WTC11 (cell line): ENCODE measurements around the gene PLA2G4A. TPM values are rescaled to one million over a fixed set of nuclear protein-coding genes. Genes with fewer than 3 reads are reported as not detected.

Experiments
- ATAC-seq: fragments of 200-7000 bp; cut with Tn5 transposase; 2 replicates; pipeline ENCODE4 v1.10.0; 2021; ENCODE audit warnings: mild to moderate bottlenecking, moderate library complexity
- CTCF ChIA-PET: fragments of 300-600 bp; sonication (Branson Sonifier 250); formaldehyde crosslinking; loops from one replicate; lab custom pipeline; 2021; ENCODE audit warnings: antibody characterized with exemption; lab: Charles Lee
- POLR2A ChIA-PET: fragments of 350-600 bp; sonication (Branson Sonifier 250); formaldehyde crosslinking; loops from one replicate; lab custom pipeline; 2021; ENCODE audit warnings: antibody characterized with exemption; lab: Charles Lee
- DNase-seq: peaks from one replicate; pipeline ENCODE4 v3.0.0; 2021; ENCODE audit warnings: low spot score
- H3K27ac Mint-ChIP-seq: 2 replicates; pipeline ENCODE4 v1.8.0; 2021; ENCODE audit warnings: mixed read lengths
- H3K27me3 Mint-ChIP-seq: 2 replicates; pipeline ENCODE4 v1.8.0; 2021; ENCODE audit warnings: low read depth, mild to moderate bottlenecking, moderate library complexity, mixed read lengths
- H3K36me3 Mint-ChIP-seq: 2 replicates; pipeline ENCODE4 v1.8.0; 2021; ENCODE audit warnings: mixed read lengths
- H3K4me1 Mint-ChIP-seq: 2 replicates; pipeline ENCODE4 v1.8.0; 2022; ENCODE audit warnings: mixed read lengths
- H3K4me3 Mint-ChIP-seq: 2 replicates; pipeline ENCODE4 v1.8.0; 2021; ENCODE audit warnings: mild to moderate bottlenecking, moderate library complexity, mixed read lengths
- H3K9me3 Mint-ChIP-seq: 2 replicates; pipeline ENCODE4 v1.8.0; 2021; ENCODE audit warnings: mixed read lengths
- AFF4 ChIP-seq: sonication (generic); formaldehyde crosslinking; IDR thresholded peaks from 2 replicates; pipeline ENCODE4 v1.8.1; 2023; ENCODE audit warnings: mild to moderate bottlenecking, missing genetic modification reagents, borderline replicate concordance
- ATF3 ChIP-seq: sonication (generic); formaldehyde crosslinking; conservative IDR thresholded peaks from 2 replicates; pipeline ENCODE4 v1.8.1; 2022; ENCODE audit warnings: mild to moderate bottlenecking, missing genetic modification reagents
- CTCF ChIP-seq: fragments of 200-600 bp; IDR thresholded peaks from 2 replicates; pipeline ENCODE4 v1.8.0; 2022; ENCODE audit warnings: antibody characterized with exemption
- ELF4 ChIP-seq: sonication (generic); formaldehyde crosslinking; IDR thresholded peaks from 2 replicates; pipeline ENCODE4 v1.8.1; 2022; ENCODE audit warnings: low read depth, mild to moderate bottlenecking, moderate library complexity, missing genetic modification reagents
- ERG ChIP-seq: fragments of 250-450 bp; sonication (Bioruptor Pico); IDR thresholded peaks from 2 replicates; pipeline ENCODE4 v1.8.0; 2021; ENCODE audit warnings: mild to moderate bottlenecking
- FOXP1 ChIP-seq: sonication (generic); formaldehyde crosslinking; IDR thresholded peaks from 2 replicates; pipeline ENCODE4 v1.8.0; 2022; ENCODE audit warnings: missing genetic modification reagents, mild to moderate bottlenecking, moderate library complexity, borderline replicate concordance
- GTF2I ChIP-seq: fragments of 250-450 bp; sonication (Bioruptor Pico); conservative IDR thresholded peaks from 2 replicates; pipeline ENCODE4 v1.4.0; 2021; ENCODE audit warnings: mild to moderate bottlenecking
- HMGXB4 ChIP-seq: sonication (generic); formaldehyde crosslinking; IDR thresholded peaks from 2 replicates; pipeline ENCODE4 v1.8.1; 2023; ENCODE audit warnings: mild to moderate bottlenecking, moderate library complexity, missing genetic modification reagents
- JUN ChIP-seq: sonication (generic); formaldehyde crosslinking; IDR thresholded peaks from 2 replicates; pipeline ENCODE4 v1.8.0; 2023; ENCODE audit warnings: mild to moderate bottlenecking, missing genetic modification reagents
- KAT7 ChIP-seq: sonication (generic); formaldehyde crosslinking; IDR thresholded peaks from 2 replicates; pipeline ENCODE4 v1.8.1; 2023; ENCODE audit warnings: missing genetic modification reagents, mild to moderate bottlenecking, borderline replicate concordance
- MAX ChIP-seq: sonication (generic); formaldehyde crosslinking; IDR thresholded peaks from 2 replicates; pipeline ENCODE4 v1.8.0; 2022; ENCODE audit warnings: mild to moderate bottlenecking, missing genetic modification reagents
- MXD4 ChIP-seq: fragments of 250-450 bp; sonication (Bioruptor Pico); IDR thresholded peaks from 2 replicates; pipeline ENCODE4 v1.8.0; 2021; ENCODE audit warnings: mild to moderate bottlenecking, moderate library complexity, borderline replicate concordance
- MYBL2 ChIP-seq: sonication (generic); formaldehyde crosslinking; IDR thresholded peaks from 2 replicates; pipeline ENCODE4 v1.8.1; 2023; ENCODE audit warnings: mild to moderate bottlenecking, moderate library complexity, missing genetic modification reagents
- RELA ChIP-seq: sonication (generic); formaldehyde crosslinking; IDR thresholded peaks from 2 replicates; pipeline ENCODE4 v1.8.1; 2022; ENCODE audit warnings: missing genetic modification reagents, mild to moderate bottlenecking, borderline replicate concordance
- SMAD3 ChIP-seq: sonication (generic); formaldehyde crosslinking; IDR thresholded peaks from 2 replicates; pipeline ENCODE4 v1.8.0; 2022; ENCODE audit warnings: missing genetic modification reagents, mild to moderate bottlenecking, borderline replicate concordance
- TEAD1 ChIP-seq: sonication (generic); formaldehyde crosslinking; IDR thresholded peaks from 2 replicates; pipeline ENCODE4 v1.8.0; 2022; ENCODE audit warnings: mild to moderate bottlenecking, missing genetic modification reagents
- ZBTB21 ChIP-seq: sonication (generic); formaldehyde crosslinking; IDR thresholded peaks from 2 replicates; pipeline ENCODE4 v1.8.1; 2023; ENCODE audit warnings: mild to moderate bottlenecking, missing genetic modification reagents, borderline replicate concordance
- ZMAT4 ChIP-seq: fragments of 250-450 bp; sonication (Bioruptor Pico); IDR thresholded peaks from 2 replicates; pipeline ENCODE4 v1.9.0; 2021; ENCODE audit warnings: mild to moderate bottlenecking
- ZNF219 ChIP-seq: sonication (generic); formaldehyde crosslinking; IDR thresholded peaks from 2 replicates; pipeline ENCODE4 v1.8.0; 2023; ENCODE audit warnings: missing genetic modification reagents, mild to moderate bottlenecking, borderline replicate concordance
- ZNF512 ChIP-seq: sonication (generic); formaldehyde crosslinking; IDR thresholded peaks from 2 replicates; pipeline ENCODE4 v1.8.1; 2022; ENCODE audit warnings: missing genetic modification reagents, borderline replicate concordance
- total RNA-seq: library from RNA; stranded (reverse); gene quantifications from 3 replicates; pipeline ENCODE4 v1.2.3, GENCODE V29; 2021

PLA2G4A gene
- total RNA-seq, 1 experiment from 2014 or later, result 1.3 TPM

GRCh38 chr1:186871784-186872183, 43.0 kb downstream of the PLA2G4A start:
- ATAC-seq (peak; percentile 89), DNase-seq (no peak)
- Mint-ChIP-seq H3K9me3 (no peaks in the 10 kb centered on the region), H3K4me1 (peaks cover 49% of the 10 kb centered on the region), H3K4me3 (no peak overlapping the region), H3K27ac (peak overlapping the region; percentile 82), H3K36me3 (no peaks in the 10 kb centered on the region), H3K27me3 (no peaks in the 10 kb centered on the region)
- POLR2A ChIA-PET, result no interaction called here
- TF ChIP-seq JUN, result no peak
- TF ChIP-seq ZNF512, result no peak
- TF ChIP-seq ERG (CRISPR knock-in tag), result no peak
- TF ChIP-seq CTCF, result no peak
- no peak for TF ChIP-seq TEAD1 (CRISPR knock-in tag)
- TF ChIP-seq ZBTB21, result no peak
- no peak for TF ChIP-seq HMGXB4
- TF ChIP-seq SMAD3 (CRISPR knock-in tag), result no peak
- TF ChIP-seq ELF4 (CRISPR knock-in tag), result no peak
- TF ChIP-seq MYBL2 (CRISPR knock-in tag), result no peak
- no peak for TF ChIP-seq ZNF219 (CRISPR knock-in tag)
- TF ChIP-seq FOXP1 (CRISPR knock-in tag), result no peak
- CTCF ChIA-PET, result interaction anchor here (1.1 to 1.2 kb wide), 2 partner anchors 11 to 46 kb away, joined by 3 to 4 read pairs; no protein-coding TSS in a partner anchor

- CTCF ChIA-PET, result interaction anchor here (1.1 to 1.2 kb wide), 2 partner anchors 11 to 45 kb away, joined by 3 to 4 read pairs; no protein-coding TSS in a partner anchor
- ATAC-seq, result no peak; the same call in 1 of the 2 replicates
- POLR2A ChIA-PET, result no interaction called here
- Mint-ChIP-seq H3K36me3 (no peaks in the 10 kb centered on the region), H3K4me1 (peaks cover 49% of the 10 kb centered on the region), H3K4me3 (no peak overlapping the region), H3K9me3 (no peaks in the 10 kb centered on the region), H3K27me3 (no peaks in the 10 kb centered on the region), H3K27ac (no peak overlapping the region)
- DNase-seq, result no peak
- no peak for TF ChIP-seq CTCF
- TF ChIP-seq GTF2I (CRISPR knock-in tag), result no peak
- TF ChIP-seq MAX (CRISPR knock-in tag), result no peak
- TF ChIP-seq AFF4 (CRISPR knock-in tag), result no peak
- no peak for TF ChIP-seq KAT7
- no peak for TF ChIP-seq RELA (CRISPR knock-in tag)
- TF ChIP-seq ATF3 (CRISPR knock-in tag), result no peak
- TF ChIP-seq ZMAT4, result no peak
- TF ChIP-seq MXD4 (CRISPR knock-in tag), result no peak
These were observed 43.5 kb downstream of the PLA2G4A start for GRCh38 chr1:186872291-186872690.
